ENCODE data around the gene ZNF24. TPM values are rescaled to one million over a fixed set of nuclear protein-coding genes. Genes with fewer than 3 reads are reported as not detected.

Gene ZNF24
- polyA plus RNA-seq, 3 donors: 12.9 to 64.4 (median 54.3) TPM

DNA sequence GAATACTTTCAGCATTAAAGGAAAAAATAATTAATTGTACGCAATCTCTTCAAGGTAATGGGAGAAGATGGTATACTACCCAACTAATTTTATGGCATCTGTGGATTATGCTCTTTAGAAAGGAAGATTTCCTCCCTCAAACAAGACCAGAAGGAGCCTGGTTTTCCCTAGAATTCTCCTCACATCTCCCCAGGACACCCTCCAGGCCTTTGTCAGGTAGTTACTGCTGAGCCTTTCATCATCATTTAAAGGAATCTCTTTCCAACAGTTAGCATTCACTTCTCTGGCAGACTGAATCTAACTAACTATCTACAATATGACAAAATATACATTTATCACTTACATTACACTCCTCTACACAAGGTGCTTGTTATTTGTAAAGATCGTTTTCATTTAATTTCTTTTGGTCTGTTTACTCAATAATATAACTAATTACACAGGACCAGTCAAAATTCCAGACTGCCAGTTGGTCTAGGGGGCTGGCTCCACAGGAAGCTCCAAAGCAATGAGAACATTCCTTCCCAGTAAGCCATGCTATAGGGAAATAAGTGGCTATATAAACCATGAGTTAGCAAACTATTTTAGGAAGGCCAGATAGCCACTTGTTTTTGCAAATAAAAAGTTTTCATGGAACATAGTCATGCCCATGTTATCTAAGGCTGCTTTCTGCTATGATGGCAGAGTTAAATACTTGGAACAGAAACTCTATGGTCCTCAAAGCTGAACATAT lies 19.1 kb downstream of the ZNF24 start:
- no peaks in the 10 kb centered on the region for H3K27me3 ChIP-seq (ENCODE audit: control insufficient read depth in 2 of 2, insufficient read depth in 2 of 2, low read length in 2 of 2)
- Mint-ChIP-seq H3K36me3 (no peaks in the 10 kb centered on the region), H3K9me3 (peaks cover 0 to 3% (median 2%) of the 10 kb centered on the region in 7 donors), H3K4me3 (no peak overlapping the region), H3K27ac (no peak overlapping the region), H3K27me3 (ENCODE audit: low read depth in 3 of 3) (peaks cover 0 to 1% (median 0%) of the 10 kb centered on the region in 3 donors), H3K4me1 (no peaks in the 10 kb centered on the region)
- no peak overlapping the region for H3K9ac ChIP-seq (ENCODE audit: insufficient read depth, low read length, poor library complexity, severe bottlenecking)
- H4K20me1 ChIP-seq (ENCODE audit: insufficient read depth, low read length): no peaks in the 10 kb centered on the region
- H3K9me3 ChIP-seq (replicated peaks in 1 of 2; ENCODE audit: control insufficient read depth in 1 of 2, insufficient read depth in 1 of 2, low read length in 2 of 2): no peaks in the 10 kb centered on the region
- TF ChIP-seq, protein P1, sequence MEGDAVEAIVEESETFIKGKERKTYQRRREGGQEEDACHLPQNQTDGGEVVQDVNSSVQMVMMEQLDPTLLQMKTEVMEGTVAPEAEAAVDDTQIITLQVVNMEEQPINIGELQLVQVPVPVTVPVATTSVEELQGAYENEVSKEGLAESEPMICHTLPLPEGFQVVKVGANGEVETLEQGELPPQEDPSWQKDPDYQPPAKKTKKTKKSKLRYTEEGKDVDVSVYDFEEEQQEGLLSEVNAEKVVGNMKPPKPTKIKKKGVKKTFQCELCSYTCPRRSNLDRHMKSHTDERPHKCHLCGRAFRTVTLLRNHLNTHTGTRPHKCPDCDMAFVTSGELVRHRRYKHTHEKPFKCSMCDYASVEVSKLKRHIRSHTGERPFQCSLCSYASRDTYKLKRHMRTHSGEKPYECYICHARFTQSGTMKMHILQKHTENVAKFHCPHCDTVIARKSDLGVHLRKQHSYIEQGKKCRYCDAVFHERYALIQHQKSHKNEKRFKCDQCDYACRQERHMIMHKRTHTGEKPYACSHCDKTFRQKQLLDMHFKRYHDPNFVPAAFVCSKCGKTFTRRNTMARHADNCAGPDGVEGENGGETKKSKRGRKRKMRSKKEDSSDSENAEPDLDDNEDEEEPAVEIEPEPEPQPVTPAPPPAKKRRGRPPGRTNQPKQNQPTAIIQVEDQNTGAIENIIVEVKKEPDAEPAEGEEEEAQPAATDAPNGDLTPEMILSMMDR (IDR thresholded peaks at IDR 0.05): no peak
- no peak overlapping the region for H2AFZ ChIP-seq (ENCODE audit: insufficient read depth, low read depth, low read length, poor library complexity, severe bottlenecking)
- intact Hi-C loops (cut with micrococcal nuclease): no loop called here
- no CpG with 5 or more reads among the region's 2 CpGs for WGBS (ENCODE audit: insufficient coverage)
- H3K36me3 ChIP-seq (replicated peaks in 1 of 2; ENCODE audit: control insufficient read depth in 1 of 2, insufficient read depth in 2 of 2, low read length in 2 of 2): no peaks in the 10 kb centered on the region
- no peak overlapping the region for H3K27ac ChIP-seq (ENCODE audit: low read depth in 1 of 2, low read length in 2 of 2)
- no peak overlapping the region for H3K4me3 ChIP-seq (replicated peaks in 1 of 3; ENCODE audit: low read depth in 2 of 3, low read length in 3 of 3)
- no peak for DNase-seq
- H3K4me2 ChIP-seq (replicated peaks; ENCODE audit: extremely low read depth, low read length, poor library complexity, severe bottlenecking): no peak overlapping the region
- H3K4me1 ChIP-seq (ENCODE audit: control insufficient read depth in 1 of 2, insufficient read depth in 2 of 2, low read length in 2 of 2): no peaks in the 10 kb centered on the region
- no peaks in the 10 kb centered on the region for H3K79me2 ChIP-seq (ENCODE audit: insufficient read depth, low read length)

DNA sequence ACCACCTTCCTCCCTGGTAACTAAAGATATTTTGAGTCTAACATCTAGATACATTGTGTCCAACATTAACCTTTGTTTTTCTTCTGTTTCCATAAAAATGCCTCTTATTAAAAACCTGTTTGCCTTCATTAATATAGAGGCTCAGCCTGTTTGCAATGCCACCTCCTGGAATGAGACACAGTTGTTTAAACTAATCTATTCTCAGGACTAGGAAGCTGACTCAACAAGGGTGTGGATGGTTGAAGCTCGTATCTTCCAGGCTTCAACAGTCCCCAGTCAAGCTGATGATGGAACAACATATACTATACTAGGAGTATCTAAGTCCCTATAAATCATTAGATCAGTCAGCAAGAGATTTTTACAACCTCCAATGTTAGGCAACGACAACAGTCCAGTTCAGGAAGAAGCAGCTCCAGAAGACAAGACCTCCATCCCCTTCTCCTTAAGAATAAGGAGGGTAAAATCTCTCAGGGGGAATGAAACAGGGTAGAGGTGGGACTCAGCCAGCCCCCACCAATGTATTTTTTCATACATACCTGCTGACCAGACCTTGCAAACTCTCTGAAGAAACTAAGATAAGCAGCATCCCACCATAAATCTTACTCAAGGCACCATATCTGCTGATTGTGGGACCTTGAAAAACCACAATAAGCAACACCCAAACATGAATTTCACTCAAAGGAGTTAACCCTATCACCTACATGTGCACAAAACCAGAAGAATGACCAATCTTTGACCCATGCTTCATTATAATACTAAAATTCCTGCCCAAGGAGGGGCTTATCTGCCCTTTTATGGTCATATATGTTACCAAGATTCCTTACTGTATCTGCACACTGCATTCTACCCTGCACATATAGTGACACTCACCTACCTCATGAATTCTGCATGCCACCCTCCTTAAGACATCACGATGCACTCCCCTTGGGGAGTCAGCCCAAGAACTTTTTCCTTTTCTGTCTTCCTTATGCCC lies 21.4 kb downstream of the ZNF24 start:
- no peak overlapping the region for H3K4me3 Mint-ChIP-seq
- H3K4me1 Mint-ChIP-seq: no peaks in the 10 kb centered on the region
- no CpG with 5 or more reads among the region's 3 CpGs for WGBS (ENCODE audit: insufficient coverage)
- no peaks in the 10 kb centered on the region for H3K36me3 ChIP-seq (replicated peaks in 1 of 2; ENCODE audit: control insufficient read depth in 1 of 2, insufficient read depth in 2 of 2, low read length in 2 of 2)
- no peak for DNase-seq
- H2AFZ ChIP-seq (ENCODE audit: insufficient read depth, low read depth, low read length, poor library complexity, severe bottlenecking): no peak overlapping the region
- TF ChIP-seq, protein P1 (IDR thresholded peaks at IDR 0.05): no peak
- H3K9me3 Mint-ChIP-seq: peaks cover 0 to 5% (median 0%) of the 10 kb centered on the region in 7 donors
- no peaks in the 10 kb centered on the region for H3K79me2 ChIP-seq (ENCODE audit: insufficient read depth, low read length)
- no peak overlapping the region for H3K9ac ChIP-seq (ENCODE audit: insufficient read depth, low read length, poor library complexity, severe bottlenecking)
- H3K27ac ChIP-seq (ENCODE audit: low read depth in 1 of 2, low read length in 2 of 2): no peak overlapping the region
- H3K27me3 Mint-ChIP-seq (ENCODE audit: low read depth in 3 of 3): peaks cover 0 to 1% (median 0%) of the 10 kb centered on the region in 3 donors
- H3K4me3 ChIP-seq (replicated peaks in 1 of 3; ENCODE audit: low read depth in 2 of 3, low read length in 3 of 3): no peak overlapping the region
- no peak overlapping the region for H3K4me2 ChIP-seq (replicated peaks; ENCODE audit: extremely low read depth, low read length, poor library complexity, severe bottlenecking)
- no peaks in the 10 kb centered on the region for H4K20me1 ChIP-seq (ENCODE audit: insufficient read depth, low read length)
- intact Hi-C loops (cut with micrococcal nuclease): no loop called here
- no peaks in the 10 kb centered on the region for H3K36me3 Mint-ChIP-seq
- no peaks in the 10 kb centered on the region for H3K27me3 ChIP-seq (ENCODE audit: control insufficient read depth in 2 of 2, insufficient read depth in 2 of 2, low read length in 2 of 2)
- H3K27ac Mint-ChIP-seq: no peak overlapping the region
- H3K9me3 ChIP-seq (replicated peaks in 1 of 2; ENCODE audit: control insufficient read depth in 1 of 2, insufficient read depth in 1 of 2, low read length in 2 of 2): no peaks in the 10 kb centered on the region
- no peaks in the 10 kb centered on the region for H3K4me1 ChIP-seq (ENCODE audit: control insufficient read depth in 1 of 2, insufficient read depth in 2 of 2, low read length in 2 of 2)
